Measurements from ENCODE around the gene BACE2. TPM values are rescaled to one million over a fixed set of nuclear protein-coding genes. Genes with fewer than 3 reads are reported as not detected.

BACE2 gene
- total RNA-seq, 1 donor from 2014 or later: 21.3 TPM

DNA sequence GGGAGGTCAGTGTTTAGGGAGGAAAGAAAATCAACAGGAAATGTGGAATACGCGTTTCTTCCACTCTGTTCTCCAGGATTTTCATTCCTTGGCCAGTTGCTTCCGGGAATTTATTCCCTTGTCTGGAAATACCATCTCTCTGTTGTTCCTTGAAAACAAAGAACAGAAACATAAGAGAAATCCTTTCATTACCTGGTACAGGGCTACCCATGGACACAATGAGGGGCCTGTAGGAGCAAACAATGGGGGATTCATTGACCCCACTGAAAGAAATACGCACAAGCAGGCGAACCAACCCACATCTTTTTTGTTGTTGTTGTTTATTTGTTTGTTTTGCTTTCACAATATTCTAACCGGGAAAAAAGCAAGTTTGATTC is 20.0 kb upstream of the BACE2 start:
- DNase-seq (ENCODE audit: low read depth): no peak

DNA sequence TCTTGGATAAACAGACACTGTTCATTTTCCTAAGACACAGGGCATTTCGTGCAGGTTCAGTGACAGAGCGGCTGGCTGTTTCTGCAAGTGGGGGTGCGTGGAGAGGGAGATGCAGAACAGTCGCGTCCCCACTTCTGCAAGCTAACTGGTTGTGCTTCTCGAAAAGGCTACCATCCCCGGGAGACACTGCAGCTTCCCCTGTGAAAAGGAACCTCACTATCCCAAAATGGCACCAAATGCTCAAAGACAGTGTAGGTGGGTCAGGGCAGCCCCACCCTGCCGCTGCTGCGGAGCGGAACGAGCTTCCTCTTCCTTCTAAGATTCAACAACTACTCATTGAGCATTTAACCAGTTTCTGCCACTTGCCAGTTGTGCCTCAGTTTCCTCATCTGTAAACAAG is 19.2 kb upstream of the BACE2 start:
- DNase-seq (ENCODE audit: low read depth): no peak

DNA sequence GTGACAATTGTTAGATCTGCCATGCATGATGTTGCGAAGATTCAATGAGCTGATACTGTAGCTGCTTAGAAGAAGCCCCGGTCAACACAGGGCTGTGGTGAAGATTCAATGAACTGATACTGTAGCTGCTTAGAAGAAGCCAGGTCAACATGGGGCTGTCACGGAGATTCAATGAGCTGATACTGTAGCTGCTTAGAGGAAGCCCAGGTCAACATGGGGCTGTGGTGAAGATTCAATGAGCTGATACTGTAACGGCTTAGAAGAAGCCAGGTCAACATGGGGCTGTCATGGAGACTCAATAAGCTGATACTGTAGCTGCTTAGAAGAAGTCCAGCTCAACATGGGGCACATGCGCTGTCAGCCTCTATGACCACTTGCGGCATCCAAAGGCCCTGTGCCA is 18.8 kb upstream of the BACE2 start:
- DNase-seq (ENCODE audit: low read depth): no peak

DNA sequence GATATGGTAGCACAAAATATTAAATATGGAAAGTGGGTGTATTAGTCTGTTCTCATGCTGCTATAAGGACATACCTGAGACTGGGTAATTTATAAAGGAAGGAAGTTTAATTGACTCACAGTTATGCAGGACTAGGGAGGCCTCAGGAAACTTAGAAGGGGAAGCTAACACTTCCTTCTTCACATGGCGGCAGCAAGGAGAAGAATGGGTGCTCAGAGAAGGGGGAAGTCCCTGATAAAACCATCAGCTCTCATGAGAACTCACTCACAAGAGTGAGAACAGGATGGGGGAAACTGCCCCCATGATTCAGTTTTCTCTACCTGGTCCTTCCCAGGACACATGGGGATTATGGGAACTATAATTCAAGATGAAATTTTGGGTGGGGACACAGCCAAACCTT is 15.8 kb upstream of the BACE2 start:
- DNase-seq (ENCODE audit: low read depth): no peak

DNA sequence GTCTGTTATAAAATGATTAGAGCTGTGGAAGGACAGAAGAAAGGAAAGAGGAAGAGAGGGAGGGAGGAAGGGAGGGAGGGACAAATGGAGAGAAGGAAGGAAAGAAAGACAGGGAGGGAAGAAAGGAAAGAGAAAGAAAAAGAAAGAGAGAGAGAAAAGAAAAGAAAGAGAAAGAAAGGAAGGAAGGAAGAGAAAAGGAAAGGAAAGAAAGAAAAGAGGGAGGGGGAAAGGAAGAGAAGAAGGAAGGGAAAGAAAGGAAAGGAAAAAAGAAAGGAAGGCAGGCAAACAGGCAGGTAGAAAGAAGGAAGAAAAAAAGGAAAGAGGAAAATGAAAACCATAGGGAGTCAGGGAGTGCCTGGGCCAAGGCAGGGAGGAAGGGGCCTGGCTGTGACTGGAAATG is 14.5 kb upstream of the BACE2 start:
- DNase-seq (ENCODE audit: low read depth): no peak

DNA sequence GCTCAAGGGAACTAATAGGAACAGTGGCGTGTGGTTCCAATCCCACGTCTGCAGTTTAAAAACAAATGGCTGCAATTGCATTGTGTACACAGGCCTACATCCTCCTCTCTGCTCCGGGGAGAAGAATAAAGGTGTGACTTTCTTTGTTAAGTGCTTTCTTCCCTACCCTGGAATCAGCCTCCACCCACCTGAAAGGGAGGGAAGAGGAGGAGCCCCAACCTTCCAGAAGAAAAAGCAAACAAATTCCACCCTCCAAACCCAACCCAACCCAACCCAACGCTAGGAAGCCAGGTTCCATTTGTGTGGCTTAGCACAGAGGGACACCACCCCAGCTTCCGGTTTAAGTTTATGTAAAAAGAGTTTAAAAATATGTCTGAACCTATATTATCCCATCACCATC is 11.8 kb upstream of the BACE2 start:
- no peak for DNase-seq (ENCODE audit: low read depth)

DNA sequence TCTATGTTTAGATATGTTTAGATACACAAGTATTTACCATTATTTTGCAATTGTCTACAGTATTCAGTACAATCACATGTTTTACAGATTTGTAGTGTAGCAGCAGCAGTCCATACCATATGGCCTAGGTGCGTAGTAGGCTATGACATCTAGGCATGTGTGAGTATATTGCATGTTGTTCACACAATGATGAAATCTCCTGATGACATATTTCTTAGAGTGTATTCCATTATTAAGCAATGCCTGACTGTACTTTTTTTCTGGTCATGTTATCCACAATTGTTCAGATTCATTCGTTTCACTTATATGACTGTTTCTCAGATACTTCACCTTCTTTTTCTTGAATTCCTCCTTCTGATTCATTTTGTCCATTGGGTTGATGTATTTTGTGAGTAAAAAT is 9.9 kb upstream of the BACE2 start:
- DNase-seq (ENCODE audit: low read depth): no peak

DNA sequence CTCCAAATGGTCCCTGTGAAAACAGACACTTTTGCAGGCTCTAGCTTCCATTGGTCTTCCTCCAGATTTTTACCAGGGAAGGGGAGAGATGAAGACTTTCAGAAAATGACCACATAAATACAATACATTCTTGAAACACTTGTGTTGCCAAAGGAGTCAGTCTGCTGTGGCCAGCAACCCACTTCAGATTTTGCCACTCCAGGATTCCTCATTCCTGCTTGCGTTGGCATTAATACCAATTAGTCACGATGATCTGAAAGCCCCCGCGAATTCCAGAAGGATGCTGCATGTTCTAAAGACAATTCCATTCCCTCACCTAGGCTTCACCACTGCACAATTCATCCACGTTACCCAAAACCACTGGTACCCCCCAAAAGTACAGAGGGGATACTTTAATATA is 7.9 kb upstream of the BACE2 start:
- no peak for DNase-seq (ENCODE audit: low read depth)

DNA sequence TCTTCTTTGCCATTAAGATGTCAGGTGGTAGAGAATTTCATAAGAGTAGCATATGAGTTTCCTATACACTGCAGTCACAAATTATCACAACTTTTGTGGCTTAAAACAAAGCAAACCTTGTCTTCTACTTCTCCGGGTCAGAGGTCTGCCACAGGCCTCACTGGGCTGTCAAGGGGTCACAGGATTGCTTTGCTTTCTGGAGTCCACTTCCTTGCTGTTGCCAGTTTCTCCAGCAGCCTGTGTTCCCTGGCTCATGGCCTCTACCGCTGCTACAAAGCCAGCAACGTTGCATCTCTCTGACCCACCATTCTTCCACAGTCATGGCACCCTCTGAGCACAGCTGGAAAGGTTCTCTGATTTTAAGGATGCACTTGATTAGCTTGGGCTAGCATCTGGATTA is 6.5 kb upstream of the BACE2 start:
- no peak for DNase-seq (ENCODE audit: low read depth)

DNA sequence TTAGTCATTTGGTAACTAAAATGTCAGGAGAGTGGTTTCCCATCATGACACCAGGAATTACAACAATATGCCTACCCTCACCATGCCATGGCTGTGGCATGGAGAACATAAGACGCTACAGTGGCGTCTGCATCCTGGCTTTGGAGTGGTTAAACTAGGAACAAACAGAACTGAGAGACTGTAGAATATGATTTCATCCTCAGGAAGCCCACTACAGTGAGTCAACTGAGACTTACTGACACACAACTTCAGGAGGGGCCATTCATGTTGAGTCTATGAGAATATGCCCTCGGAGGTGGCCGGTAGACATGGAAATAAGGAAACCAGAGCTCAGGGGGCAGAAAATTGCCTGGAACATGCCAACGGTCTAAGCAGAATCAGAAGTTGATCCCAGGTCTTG is 5.9 kb upstream of the BACE2 start:
- no peak for DNase-seq (ENCODE audit: low read depth)

DNA sequence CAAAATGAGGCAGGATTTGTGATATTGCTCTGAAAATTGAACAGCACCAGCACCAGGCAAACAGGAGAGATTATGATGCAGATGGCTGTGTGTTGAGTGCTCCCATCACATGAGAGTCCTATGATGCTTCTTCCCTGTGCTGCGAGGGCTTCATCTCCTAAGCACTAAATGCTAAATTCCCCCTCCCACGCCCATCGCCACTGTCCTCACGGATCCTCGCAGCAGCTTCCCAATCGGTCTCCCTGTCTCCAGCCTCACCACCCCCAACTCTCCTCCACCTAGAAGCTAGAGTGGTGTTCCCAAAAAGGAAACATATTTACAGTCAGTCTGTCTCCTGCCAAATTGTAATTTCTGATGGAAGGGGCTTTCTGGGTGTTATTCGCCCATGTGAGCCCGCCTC is 4.9 kb upstream of the BACE2 start:
- no peak for DNase-seq (ENCODE audit: low read depth)

DNA sequence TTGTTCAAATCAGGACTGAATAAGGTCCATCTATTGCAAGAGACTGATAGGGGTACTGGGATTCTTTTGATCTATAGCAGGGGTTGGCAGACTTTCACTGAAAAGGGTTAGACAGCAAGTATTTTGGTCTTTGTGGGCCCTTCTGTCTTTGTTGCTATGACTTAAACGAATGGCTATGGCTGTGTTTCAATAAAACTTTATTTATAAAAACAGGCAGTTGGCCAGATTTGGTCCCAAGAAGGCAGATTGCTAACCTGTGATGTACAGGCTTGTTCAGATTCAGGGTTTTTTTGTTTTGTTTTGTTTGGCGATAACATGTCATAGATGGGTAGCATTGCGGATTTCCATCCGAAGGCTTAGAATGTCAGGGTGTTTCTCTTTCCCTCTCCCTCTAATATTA is 3.9 kb upstream of the BACE2 start:
- DNase-seq (ENCODE audit: low read depth): no peak

DNA sequence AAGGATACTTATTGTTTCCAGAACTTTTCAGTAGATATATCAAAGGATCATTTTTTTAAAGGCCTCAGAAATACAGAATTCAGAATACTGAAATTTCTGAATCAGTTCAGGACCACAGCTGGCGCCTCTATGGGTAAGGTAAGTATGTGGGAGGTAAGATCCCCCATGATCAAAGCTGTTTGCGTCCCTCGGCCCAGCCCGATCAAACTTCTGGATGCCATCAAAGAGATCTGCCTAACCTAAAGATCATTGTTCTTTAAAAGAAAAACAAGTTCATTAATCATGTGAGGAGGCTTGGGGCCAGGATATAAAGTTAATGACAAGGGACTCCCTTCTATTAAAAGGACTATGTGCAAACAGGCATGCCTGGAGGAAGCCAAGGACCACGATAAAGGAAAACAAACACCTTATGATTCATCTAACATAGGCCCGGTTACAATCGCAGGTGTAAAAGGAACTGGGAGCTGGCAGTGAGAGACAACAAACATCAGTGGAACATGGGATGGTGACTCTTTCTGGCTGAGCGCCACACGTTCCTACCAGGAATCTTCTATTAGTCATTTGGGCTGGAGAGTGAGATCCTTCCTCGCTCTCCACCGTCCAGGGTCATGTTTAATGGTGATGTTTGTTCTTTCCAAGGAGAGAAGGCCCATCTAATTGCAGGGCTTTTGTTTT is 2.8 kb upstream of the BACE2 start:
- peak; percentile 51 for DNase-seq (ENCODE audit: low read depth)

DNA sequence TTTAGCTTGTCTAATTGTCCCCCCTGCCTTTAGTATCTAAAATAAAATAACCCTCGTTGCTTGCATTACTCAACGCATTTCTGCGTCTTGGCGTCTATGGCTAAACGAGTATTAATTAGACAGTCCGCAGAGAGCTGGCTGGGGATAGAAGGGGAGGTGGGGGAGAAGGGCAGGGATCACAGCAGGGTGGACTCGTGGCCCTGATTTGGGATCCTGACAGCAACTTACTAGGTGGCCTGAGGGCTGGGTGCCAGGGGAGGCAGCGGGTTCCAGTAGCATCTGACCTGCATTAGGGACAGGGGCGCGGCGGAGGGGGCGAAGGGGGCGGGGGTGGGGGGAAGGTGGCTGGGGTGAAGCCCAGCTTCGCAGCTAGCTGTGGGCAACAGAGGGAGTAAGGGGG is 1.1 kb upstream of the BACE2 start:
- no peak for DNase-seq (ENCODE audit: low read depth)

DNA sequence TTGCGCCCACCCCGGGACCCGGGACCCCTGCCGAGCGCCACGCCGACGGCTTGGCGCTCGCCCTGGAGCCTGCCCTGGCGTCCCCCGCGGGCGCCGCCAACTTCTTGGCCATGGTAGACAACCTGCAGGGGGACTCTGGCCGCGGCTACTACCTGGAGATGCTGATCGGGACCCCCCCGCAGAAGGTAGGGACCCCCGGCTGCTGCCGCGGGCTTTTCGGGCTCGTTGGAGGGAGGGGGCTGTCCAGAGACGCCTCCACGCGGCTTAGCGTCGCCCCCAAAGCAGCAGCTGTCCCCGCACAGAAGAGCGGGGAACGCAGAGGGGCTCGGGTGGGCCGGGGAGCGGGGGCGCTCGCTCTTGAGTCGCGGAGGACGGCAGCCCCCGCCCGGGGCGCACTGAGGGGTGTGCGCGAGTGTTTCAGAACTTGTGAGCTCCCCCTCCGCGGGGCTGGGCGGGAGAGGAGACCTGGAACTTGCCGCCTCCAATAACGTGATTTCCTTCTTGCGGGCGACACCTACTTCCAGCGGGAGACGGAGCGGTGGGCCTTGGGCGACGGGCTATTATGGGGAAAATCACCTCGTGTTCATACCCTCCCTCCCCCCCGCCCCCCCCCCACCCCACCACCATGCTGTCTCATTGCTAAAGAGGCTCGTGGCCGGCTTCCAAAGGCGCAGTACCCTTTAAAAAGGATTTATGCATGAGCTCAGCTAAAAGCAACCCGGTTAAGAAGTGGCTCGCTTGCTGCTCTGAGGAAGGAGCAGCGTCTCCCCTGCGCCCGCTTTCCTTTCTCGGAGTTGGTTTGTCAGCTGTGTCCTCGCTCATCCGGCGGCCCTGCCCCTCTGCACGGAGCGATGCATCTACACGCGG is 664 bp downstream of the BACE2 start:
- DNase-seq (ENCODE audit: low read depth): peak; percentile 61

DNA sequence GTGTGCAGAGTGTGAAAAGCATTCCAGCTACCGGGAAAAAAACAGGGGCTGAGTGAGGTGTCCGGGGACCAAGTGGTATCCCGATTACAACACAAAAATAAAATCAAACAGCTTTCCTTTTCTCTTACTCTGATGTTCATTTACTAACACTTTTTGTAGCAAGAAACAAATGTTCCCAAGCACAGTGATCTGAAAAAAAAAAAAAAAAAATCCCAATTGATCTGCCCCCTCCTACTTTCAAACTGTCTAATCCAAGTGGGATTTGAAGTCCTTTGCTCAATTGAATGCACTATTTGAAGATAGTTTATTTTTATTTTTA is 1.3 kb downstream of the BACE2 start:
- no peak for DNase-seq (ENCODE audit: low read depth)

DNA sequence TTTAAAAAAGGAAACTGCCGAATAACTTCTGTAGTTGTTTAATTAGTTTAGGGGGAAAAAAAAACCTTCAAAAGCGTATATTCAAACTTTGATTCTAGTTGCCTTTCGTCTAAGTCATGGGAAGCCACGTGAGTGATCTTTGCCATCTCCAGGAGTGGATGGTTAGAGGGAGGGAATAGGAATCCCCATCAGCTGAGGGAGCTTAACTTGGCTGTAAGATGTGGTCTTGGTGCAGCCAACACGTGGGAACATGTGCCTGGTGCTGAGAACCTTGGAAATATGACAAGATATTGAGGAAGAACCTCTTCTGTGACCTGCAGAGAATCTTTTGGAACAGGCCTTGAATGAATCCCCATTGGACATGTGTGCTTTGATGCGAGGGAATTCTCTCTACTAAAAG is 1.7 kb downstream of the BACE2 start:
- DNase-seq (ENCODE audit: low read depth): peak; percentile 24

DNA sequence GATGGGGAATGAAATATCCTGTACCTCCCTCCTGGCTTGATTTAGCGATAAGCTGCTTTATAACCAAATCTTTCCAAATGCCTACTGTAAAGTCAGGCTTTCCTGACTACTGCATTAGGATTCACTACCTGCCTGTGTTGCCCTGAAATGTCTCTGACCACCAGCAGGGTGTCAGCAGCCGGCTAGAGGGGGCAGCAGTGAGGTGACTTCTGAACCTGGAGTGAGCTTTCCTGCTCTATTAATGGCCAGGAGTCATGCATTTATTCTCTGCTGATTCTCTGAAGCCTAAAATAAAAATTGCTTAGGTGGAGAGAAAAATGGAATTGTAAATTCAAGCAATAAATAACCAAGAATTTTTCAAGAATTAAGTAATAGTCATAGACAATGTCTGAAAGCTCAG is 2.5 kb downstream of the BACE2 start:
- peak; percentile 29 for DNase-seq (ENCODE audit: low read depth)

DNA sequence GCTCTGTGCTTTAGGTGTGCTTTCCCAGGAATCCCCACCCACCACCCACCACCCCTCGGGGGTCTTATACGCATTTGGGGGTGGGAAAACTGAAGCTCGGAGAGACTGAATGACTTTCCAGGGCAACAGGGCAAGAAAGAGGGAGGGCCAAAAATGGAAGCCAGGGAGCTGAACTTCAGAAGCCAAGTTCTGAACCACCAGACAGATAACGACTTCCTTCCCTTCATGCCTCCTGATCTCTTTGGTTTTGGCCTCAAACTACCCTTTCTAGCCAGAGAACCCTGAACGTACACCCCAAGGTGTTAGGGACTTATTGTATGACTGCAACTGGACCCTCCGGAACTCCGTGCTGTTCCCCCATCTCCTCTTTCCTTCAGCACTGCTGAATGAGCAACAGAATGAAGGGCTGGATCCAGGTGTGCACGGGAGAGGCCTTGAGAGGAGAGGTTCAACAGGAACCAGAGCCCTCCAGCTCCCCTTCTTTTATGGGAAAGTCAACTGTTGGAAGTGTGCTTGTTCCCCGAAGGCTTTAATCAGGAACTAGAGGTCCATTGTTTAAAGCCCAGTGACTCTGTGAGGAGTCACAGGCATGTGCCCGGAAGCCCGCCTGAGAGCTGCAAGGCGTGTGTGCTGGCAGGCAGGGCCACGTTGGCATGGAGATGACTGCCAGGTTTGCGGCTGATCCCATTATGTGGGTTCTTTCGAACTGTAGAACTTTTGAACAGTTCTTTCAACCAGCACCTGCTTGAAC is 3.1 kb downstream of the BACE2 start:
- no peak for DNase-seq (ENCODE audit: low read depth)

DNA sequence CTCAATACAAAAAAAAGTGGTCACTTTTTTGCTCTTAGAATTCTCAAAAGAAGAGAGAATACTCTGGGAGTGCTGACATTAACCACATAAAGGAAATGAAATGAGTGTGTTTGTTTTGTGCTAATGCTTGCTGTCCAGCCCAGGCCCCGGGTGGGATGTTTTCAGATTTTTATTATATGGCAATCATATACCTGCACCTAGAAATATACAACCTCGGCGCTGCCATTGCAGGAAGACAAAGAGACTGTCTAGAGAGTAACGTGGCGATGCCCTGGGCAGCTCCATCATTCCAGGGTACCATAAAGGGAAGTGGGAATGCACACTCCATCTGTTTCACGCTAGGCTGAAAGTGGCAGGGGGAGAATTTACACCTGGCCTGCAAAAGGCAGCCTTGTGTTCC is 7.1 kb downstream of the BACE2 start:
- no peak for DNase-seq (ENCODE audit: low read depth)

DNA sequence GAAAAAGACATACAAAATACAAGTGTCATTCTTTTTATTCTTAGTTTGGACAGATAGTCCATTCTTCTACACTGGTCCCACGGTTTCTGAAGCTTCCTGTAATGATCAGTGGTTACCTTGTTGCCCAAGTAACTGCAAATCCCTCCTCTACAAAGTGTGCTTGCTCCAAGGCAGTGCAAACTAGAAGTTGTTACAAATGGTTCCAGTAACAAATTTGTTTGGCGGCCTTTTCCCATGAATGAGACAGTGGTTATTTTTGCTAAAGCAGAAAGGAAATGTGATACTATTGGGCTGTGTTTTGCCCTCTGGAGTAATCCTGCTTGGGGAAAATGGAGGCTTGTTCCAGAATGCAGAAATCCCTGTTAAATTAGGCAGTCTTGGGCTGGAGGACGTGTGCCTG is 8.9 kb downstream of the BACE2 start:
- DNase-seq (ENCODE audit: low read depth): no peak

DNA sequence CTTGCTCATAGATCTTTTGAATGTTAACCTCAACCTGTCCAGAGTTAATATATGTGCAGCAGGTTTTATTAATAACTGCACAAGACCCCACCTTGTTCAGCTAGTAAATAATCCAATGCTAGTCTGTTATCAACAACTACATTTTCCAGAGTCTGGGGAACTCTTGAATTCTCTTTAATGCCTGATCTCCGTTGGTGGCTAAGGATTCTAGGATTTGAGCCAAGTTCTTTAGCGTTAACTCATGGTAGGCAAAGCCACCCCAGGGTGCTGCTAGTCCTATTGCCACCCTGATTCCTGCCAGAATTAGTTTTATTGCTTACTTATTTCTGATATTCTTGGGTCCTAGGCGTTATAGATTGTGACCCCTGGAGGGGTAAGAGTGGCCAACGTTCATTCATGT is 12.8 kb downstream of the BACE2 start:
- no peak for DNase-seq (ENCODE audit: low read depth)

DNA sequence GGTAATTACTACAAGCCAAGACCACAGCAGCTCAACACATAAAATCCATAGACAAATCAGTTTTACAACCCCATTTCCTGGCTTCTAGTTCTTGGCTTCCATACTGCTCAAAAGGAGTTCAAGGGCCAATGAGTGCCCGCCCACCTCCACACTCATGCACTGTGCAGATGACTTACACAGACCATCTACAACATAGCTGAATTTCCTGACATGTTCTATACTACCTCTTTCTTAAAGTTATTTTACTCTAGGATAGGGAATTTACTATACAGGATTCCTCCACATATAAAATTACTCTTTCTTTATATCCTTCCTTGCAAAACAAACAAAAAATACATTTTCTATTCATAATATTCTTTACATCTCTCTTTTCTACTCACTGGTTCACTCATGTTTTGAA is 14.6 kb downstream of the BACE2 start:
- no peak for DNase-seq (ENCODE audit: low read depth)
